Suppressor macrophage treated with lipopolysaccharide for 1 hour (primary cell): ENCODE measurements around the gene PPIF.

Experiments
- DNase-seq, 3 donors: peaks; one replicate each; pipeline ENCODE4 v3.0.0-alpha.2; 2020 to 2022

Gene PPIF

DNA sequence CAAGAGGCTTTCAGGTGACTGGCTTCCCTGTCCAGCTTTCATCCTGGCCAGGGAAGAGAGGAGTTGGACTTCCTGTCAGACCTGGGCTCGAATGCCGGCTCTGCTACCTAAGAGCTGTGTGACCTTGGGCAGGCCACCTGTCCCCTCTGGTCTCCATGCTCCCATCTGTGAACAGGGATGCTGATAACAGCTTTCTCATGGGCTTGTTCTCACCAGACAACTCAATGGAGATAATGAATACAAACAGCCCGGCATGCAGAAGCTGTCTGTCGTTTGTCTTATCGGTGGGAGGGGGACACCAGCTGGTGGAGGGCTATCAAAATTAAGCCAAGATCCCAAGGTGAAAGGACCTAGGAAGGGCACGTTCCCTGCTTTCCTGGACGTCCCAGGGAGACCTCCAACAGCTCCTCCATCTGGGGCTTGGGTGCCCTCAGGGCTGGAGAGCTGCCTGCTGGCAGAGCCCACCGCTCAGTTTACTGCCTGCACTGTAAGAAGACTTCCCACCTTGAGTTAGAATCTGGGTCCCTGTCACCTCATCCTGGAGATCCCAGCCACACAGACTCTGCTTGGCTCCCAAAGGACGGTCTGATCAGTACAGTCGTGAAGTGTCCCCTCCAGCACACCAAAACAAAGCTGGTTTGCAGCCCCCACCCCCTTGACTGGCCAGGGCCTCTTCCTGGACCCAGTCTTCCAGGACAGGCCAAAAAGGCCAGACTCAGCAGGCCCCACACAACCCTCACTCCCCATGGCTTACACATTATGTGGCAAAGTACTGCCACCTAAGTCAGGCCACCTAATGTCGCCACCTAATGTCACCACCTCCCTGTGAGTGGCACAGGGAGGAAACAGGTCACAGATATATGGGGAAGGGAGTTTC is 40.9 kb downstream of the PPIF start:
- peak in 1 of 3 donors; percentile 39 for DNase-seq

DNA sequence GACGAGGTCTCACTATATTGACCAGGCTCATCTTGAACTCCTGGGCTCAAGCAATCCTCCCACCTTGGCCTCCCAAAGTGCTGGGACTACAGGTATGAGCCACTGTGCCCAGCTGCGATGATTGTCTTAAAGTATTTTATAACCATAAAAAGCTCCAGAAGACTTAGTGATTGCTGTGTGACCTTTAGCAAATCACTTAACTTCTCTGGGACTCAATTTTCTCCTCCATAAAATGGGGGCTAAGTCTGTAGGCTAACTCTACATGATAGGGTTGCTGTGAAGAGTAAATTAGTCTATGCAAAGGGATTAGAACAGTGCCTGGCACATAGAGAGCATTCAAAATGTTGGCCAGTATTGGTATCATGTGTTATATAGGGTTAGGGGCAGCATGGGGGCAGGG is 42.8 kb downstream of the PPIF start:
- no peak for DNase-seq

DNA sequence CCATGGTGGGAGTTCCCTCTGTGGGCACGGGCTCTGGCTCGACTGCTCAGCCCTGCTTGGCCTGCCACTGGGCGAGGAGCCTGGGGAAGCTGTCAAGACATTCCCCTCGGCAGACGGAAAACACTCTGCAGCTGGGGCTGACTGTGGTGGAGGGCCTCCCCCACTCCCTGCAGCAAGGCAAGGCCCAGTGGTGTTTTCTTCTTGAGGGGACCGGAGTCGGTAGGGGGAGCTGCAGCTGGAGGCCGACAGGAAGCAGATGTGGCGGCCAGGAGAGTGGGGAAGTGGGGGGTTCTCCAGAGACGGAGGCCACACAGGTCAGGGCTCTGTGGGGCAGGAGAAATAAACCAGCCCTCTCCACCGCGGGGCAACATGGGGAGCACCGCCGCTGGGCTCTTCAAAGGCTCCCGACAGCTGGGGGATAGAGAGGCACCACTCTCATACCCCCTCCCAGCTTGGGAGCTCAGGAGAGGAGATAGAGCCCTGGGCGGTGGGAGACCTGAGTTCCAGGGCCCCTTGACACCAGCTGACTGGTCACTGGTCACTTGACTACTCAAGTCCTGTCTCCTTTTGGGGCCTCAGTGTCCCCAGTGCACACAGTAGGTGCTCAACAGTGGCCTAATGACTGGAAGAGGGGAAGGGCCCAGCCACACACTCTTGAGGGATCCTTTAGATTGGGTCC is 43.4 kb downstream of the PPIF start:
- peak; percentile 36 to 59 (median 39) for DNase-seq

DNA sequence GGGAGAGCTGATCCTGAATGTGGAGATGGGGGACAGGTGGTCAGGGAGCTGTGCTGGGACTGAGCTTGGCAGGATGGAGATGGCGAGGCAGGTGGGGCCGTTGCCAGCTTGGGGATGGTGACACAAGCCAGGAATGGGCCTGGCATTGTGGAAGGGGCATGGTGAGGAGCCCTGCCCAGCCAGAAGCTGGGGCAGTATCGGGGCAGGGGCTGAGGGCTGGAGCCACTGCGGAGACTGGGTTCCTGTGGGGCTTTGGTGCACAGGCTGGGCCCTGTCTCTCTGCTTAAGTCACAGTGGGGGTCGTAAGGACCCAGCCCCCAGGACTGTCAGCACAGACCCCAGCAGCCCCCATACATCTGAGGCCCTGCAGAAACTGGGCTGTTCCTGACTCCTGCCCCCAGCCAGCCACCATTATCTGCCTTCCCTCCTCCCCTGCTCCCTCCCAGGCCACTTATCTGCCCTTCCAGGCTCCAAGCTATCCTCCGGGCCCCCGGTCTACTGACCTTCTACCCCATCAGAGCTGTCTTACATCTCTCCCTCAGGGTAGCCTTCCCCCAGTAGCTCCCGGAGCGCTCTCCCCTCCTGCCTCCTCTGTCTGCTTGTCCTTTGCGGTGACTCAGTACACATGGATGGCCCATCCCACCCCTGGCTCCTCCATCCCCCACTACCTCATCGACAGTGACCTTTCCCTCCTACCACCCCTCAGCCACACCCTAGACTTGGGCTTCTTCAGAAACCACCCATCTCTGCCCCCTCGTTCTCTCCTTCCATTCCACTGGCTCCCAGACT is 44.2 kb downstream of the PPIF start:
- DNase-seq, result no peak

DNA sequence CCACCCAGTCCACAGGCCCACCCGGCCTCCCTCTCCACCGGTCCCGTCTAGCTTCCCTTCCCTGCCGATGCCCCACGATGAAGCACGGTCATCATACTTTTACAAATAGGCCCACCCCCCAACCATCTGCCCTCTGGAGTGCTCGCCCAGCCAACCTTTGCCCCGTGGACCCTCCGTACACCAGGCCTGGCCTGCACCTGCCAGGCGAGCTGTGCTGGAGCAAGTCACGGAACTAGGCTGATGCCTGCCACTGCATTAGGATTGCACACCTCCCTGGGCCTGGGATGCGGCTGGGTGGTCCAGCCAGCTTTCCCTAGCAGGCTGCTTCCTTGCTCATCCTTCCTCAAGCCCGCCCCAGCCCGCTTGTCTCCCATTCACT is 44.7 kb downstream of the PPIF start:
- DNase-seq, result no peak

DNA sequence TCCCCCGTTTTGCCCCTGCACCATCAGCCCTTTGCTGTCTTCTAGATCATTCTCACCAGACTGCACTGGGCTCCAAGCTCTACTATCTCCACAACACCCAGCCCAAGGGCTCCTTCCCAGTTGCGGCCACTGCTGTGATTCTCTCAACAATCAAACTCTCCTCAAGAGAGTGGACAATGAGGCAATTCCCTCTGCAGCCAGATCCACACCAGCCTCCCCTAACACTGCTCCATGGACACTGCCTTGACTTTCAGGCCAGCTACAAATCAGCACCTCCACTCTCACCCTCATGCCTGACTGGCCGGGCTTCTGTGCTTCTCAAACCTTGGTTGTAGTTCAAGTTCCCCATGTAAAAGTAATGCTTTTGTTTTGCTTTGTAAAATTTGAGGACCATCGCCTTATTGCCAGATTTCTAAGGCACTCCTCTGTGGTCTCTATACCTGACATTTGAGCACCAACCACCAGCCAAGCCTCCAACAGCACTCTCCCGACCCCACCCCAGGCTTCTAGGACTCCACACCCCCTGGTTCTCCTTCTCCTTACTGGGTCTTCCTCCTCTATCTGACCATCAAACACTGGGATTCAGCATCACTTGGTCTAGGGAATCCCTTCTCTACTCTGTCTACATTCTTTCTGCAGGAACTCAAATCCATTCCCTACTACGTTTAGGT is 45.4 kb downstream of the PPIF start:
- DNase-seq, result no peak

DNA sequence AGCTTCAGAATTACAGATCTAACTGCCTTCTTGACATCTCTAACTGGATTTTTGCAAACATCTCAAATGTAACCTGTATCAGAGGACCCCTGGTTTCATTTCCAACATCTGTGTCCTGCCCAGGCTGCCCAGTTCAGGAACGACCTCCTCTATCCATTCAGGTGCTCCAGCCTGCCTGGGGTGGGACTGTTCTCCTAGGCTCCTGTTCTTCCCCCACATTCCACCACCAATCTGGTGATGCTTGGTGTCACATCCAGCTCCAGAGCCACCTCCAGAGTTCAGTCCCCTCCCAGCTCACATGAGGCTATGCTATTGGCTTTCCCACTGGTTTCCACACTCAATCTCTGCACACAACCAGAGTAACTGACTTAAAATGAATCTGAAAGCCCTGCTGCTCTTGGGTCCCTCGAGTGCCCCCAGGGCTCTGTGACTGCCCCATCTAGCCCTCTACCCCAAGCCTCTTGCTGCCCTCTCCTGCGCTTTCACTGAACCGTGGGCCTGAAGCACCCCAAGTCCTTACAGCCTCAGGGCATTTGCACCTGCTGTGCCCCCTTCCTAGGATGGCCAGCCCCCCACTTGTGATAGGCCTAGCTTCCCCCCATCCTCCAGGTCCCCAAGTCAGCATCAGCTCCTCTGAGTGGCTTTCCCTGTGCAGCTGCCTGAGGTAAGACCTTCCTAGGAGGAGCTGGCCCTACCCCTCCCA is 46.1 kb downstream of the PPIF start:
- DNase-seq, result no peak

DNA sequence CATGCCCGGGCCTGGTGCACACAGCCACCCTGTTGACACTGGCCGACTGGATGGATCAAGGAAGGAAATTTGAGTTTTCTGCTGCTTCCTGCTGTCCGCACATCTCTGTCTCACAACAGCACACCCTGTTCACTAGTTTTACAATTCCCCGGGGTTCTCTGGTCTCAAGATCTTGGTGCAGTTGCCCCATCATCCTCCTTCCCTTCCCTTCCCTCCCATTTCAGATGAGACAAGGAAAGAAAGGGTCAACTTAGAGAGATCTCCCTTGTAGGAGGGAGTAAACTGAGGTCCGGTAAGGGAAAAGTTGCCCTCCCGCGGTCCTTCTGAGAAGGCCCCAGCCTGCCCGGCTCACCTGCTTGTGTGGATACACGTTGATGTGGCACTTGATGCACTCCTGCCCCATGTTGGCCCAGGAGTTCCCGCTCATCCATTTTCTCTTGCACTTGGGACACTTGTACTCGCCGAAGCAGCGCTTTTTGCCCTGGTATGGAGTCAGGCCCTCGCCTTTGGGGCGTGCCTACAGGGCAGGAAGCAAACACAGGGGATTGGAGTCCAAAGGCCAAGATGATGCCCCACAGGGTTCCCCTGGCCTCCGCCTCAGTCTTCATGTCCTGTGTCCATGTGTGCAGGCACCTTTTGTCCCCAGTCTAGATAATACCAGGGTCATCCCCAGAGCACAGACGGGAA is 46.8 kb downstream of the PPIF start:
- DNase-seq, result no peak

DNA sequence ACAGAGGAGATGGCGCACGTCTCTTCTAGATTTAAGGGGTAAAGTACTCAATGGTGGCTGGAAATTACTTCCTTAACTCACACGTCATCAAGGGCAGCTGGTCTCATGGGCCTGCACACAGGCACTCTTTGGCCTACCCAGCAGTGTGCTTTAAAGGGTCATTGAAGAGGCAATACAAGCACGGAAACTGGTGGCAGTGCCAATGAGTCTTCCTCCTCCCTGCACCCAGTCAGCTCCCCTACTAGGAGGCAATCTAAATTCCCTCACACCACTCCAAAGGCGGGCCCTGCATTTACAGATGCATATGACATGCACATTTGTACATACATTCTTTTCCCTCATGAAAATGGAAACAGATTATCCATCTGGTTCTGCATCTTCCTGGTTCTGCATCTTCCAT is 47.4 kb downstream of the PPIF start:
- DNase-seq, result no peak

DNA sequence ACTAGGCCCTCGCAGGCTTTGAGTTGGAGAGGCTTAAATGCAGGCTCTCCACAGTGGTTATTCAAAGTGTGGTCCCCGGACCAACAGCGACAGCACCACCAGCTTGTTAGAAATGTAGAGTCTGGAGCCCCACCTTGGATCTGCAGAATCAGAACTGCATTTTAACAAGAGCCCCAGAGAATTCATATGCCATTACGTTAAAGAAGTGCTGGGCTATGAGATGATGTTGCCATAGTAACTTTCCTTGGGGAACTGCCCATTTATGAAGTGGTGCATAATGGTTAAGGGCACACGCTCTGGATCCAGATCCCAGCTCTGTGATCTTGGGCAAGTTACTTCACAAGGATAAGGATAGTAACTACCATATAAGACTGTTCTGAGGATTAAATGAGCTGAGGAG is 49.3 kb downstream of the PPIF start:
- DNase-seq, result no peak

DNA sequence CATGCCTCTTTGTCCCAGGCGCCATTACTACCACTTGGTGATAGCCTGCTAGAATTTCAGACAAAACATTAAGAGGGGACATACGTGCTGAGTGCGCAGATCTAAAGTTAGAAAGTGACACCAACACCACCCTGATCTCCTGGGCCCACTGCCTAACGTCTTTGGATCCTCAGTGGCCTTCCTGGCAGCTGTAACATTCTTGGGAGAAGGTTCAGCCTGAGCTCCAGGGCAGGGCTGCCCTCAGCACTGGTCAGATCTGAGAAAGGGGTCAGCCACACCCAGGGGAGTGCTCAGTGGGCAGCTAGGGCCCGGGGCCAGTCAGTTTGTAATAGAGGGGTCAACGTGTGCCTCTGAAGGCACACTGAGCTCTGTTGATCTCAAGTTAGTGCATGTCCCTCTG is 49.8 kb downstream of the PPIF start:
- DNase-seq, result no peak

DNA sequence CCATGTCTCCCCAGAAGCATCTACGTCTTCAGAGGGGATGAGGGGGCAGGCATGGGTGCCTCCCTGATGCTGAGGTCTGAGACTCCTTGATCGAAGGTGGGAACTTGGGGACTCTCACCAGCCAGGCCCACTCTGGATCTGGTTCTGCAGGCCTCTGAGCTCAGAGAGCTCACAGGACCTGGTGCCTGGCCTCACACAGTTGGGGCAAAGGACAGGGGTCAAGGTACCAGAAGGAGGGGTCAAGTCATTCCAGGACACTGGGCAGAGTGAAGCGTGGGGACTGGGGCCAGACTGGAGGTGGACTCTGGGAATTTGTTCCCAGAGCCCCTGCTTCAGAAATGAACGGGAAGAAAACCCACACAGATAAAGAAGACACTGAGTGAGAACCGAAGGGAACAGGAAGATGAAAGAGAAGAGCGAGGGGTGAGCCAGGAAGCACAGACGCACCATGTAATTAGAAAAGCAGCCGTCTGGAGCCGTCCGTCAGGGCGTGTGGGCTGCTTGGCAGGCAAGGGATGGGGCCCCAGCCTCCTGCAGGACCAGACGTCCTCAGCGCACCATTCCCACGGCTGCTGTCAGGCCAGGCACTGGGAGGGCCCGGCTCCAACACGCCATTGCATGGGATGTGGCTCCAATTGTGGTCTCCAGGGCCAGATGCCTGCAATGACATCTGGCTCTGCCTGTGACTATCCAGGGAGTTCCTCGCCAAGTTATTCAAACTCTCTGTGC is 50.5 kb downstream of the PPIF start:
- DNase-seq, result no peak

DNA sequence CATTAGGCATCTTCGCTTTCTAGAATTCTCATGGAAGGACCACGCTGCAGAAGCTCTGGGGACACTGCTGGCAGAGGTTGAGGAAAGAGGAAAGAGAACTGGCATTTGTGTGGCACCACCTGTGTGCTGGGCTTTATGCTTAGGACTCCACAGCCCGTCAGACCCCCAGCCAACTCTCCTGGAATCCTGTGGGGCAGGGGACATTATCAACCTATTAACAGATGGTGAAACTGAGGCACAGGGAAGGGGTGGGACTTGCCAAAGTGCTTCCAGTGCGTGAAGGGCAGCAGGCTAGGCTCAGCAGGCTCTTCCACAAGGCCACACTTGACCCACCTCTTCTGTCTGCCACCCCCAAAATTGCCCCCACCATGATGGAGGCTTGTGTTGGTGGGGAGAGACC is 51.4 kb downstream of the PPIF start:
- DNase-seq, result no peak

DNA sequence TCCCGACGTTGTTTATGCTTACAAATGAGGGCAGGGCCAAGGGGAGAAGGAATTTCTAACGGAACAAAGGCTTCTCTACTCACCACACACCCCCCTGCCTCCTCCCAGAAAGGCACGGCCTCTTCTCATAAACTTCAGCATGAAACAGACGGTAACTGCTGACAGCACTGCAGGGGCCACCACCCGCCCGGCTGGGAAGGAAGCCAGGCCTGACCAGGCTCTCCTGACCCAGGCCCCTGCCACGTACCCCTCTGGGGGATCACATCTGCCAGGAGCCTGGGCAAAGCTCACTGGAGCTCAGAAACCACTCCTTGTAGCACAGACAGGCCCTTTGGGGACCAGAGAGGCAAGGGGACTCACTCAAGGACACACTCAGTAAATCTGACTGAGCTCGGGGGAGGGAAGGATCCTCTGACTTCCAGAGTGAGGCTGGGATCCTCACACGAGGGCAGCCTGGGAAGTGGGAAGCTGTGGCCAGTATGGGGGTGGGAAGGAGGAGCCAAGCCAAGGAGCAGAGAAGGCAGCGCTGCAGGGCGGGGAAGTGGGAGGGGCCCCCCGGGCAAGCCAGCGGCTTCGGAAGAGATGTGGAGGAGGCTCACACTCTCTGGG is 52.1 kb downstream of the PPIF start:
- DNase-seq, result peak; percentile 82 to 91 (median 82)

DNA sequence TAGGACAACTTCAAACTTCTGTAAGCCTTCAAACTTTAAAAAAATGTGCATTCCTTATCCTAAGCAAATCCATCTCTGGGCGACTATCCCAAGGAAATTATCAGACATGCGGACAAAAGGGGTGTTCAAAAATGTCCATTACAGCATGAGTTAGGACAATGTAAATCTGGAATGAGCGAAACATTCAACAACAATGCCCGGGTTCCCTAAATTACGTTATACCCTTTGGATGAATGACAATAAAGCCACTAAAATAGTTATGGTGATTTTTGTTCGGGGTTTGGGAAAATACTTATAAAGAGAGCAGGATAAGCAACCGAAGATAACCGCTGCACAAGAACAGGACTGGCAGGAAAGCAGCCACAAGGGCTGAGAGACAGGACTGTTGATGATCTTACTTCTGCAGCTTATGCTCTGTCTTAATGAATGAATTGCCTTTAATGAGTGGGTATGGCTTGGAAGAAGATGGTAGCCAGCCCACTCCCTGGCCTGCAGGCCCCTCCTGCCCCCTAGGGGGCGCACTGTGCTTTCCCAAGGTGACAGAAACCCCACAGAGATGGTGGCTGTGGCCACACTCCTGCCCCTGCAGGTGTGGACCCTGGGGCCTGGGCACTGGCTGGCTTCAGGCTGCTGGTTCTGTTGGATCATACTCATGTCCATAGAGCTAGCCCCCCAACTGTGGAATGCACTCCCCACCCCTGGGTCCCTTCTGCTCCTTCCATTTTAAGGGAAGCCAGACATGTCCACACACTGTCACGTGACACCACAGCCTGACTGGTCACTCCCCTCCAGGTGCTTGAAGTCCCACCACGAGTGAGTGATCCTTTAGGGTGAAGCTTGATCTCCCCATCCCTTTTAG is 53.1 kb downstream of the PPIF start:
- peak; percentile 34 to 77 (median 39) for DNase-seq

DNA sequence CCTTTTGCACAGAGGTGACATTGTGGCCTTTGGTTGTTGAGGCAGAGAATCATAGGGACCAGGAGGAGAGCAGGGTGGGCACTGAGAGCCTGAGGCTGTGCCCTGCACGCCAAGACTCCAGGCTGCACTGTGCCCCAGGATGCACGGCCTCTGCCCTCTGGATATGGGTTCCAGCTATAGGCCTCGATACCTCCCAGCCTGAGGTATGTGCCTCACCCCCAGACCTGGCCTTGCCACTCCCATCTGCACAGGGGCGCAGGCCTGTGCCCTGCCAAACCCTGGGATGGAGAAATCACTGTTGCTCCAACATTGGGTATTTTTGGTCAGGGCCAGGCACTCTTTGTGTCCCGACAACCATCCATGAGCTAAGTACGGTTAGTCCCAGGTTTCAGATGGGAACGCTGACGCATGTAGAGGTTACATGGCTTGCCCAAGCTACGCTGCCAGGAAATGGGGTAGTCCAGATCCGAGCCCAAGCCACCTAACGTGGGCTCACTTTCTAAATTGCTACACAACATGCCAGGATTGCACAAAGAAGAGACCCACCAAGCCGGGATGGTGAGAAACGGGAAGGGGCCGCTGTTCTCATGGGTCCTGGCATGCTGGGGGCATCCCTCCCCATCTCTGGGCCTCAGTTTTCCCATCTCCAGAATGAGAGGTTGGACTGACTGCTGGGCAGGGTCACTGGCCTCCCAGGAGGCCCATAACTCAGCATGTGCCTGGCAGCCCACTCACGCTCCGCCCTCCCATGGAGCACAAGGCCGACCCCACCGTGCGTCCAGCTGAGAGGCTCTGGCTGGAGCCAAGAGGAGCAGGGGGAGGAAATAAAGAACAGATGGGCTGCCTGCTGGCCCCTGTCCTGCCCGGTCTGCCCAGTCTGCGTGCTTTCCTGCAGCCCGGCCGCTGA is 54.0 kb downstream of the PPIF start:
- DNase-seq, result no peak

DNA sequence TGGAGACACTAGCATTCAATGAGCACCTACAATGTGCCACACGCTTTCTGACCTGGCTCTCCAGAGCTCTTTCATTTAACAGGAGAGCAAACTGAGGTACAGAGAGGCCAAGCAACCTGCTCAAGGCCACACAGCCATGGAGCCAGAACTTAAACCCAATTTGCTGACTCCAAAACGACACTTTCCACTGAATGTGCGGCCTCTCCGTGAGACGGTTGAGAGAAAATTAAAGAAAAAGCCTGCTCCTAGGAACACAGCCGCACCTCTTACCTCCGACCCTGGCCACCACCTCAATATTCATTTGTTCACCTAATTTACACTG is 55.3 kb downstream of the PPIF start:
- DNase-seq, result no peak

DNA sequence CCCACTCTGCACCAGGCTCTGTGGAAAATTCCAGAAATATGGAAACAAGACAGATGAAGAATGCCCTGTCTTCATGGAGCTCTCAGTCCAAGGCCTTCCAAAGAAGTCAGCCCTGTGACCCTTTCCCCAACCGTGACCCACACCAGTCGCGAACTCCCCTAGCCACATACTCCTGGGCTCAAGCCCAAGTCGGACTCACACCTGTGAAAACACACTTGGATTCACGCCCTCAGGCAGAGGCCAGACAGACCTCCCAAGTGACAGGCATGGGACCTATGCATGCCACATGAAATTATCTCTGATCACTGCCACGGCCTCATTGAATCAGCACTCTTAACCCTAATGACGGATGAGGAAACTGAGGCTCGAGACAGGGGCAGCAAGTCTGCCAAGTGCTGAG is 55.7 kb downstream of the PPIF start:
- no peak for DNase-seq
